HEK293 (cell line): ENCODE measurements around the gene OSBPL1A.

ENCODE experiments used
- IKZF3 ChIP-seq: fragments of 450-650 bp; IDR thresholded peaks from 2 replicates; pipeline ENCODE4 v1.5.0; 2018; ENCODE audit warnings: missing biosample characterization, mild to moderate bottlenecking, missing genetic modification characterization, moderate library complexity
- INSM2 ChIP-seq: fragments of 450-650 bp; formaldehyde crosslinking; IDR thresholded peaks from 2 replicates; pipeline ENCODE4 v1.5.1; 2016; ENCODE audit warnings: missing biosample characterization, missing genetic modification characterization
- KLF7 ChIP-seq: fragments of 450-650 bp; formaldehyde crosslinking; IDR thresholded peaks from 2 replicates; pipeline ENCODE4 v1.5.1; 2016; ENCODE audit warnings: missing biosample characterization, missing genetic modification characterization, borderline replicate concordance
- KLF9 ChIP-seq: fragments of 450-650 bp; formaldehyde crosslinking; IDR thresholded peaks from 2 replicates; pipeline ENCODE4 v1.5.1; 2016; ENCODE audit warnings: missing biosample characterization, missing genetic modification characterization, low read depth
- SETDB1 ChIP-seq: IDR thresholded peaks from one replicate; pipeline ENCODE4 v1.6.1; 2017; ENCODE audit warnings: mild to moderate bottlenecking, low read length, moderate library complexity, mixed read lengths; ENCODE audit not compliant: insufficient read length
- SP7 ChIP-seq: fragments of 450-650 bp; formaldehyde crosslinking; IDR thresholded peaks from 2 replicates; pipeline ENCODE4 v1.5.1; 2016; ENCODE audit warnings: missing biosample characterization, missing genetic modification characterization
- TCF7L2 ChIP-seq: IDR thresholded peaks from 2 replicates; pipeline ENCODE4 v1.6.1; 2011; ENCODE audit warnings: low read depth, mild to moderate bottlenecking, inconsistent platforms, low read length, moderate library complexity, borderline replicate concordance
- TRIM28 ChIP-seq: IDR thresholded peaks from 2 replicates; pipeline ENCODE4 v1.6.1; 2011; ENCODE audit warnings: low read length, control low read depth, borderline replicate concordance
- ZBTB10 ChIP-seq: fragments of 450-650 bp; formaldehyde crosslinking; IDR thresholded peaks from 2 replicates; pipeline ENCODE4 v1.5.1; 2016; ENCODE audit warnings: missing biosample characterization, missing genetic modification characterization
- ZBTB11 ChIP-seq: fragments of 450-650 bp; formaldehyde crosslinking; conservative IDR thresholded peaks from 2 replicates; pipeline ENCODE4 v1.5.1; 2016; ENCODE audit warnings: low read depth, missing biosample characterization, missing genetic modification characterization
- ZBTB17 ChIP-seq: fragments of 450-650 bp; formaldehyde crosslinking; IDR thresholded peaks from 2 replicates; pipeline ENCODE4 v1.5.1; 2016; ENCODE audit warnings: missing biosample characterization, missing genetic modification characterization
- ZFP3 ChIP-seq: fragments of 450-650 bp; formaldehyde crosslinking; IDR thresholded peaks from 2 replicates; pipeline ENCODE4 v1.5.1; 2016; ENCODE audit warnings: low read depth, missing biosample characterization, missing genetic modification characterization
- ZNF184 ChIP-seq: fragments of 450-650 bp; IDR thresholded peaks from 2 replicates; pipeline ENCODE4 v1.5.1; 2018; ENCODE audit warnings: missing biosample characterization, mild to moderate bottlenecking, missing genetic modification characterization
- ZNF211 ChIP-seq: fragments of 450-650 bp; formaldehyde crosslinking; IDR thresholded peaks from 2 replicates; pipeline ENCODE4 v1.5.1; 2016; ENCODE audit warnings: low read depth, missing biosample characterization, missing genetic modification characterization
- ZNF23 ChIP-seq: fragments of 450-650 bp; formaldehyde crosslinking; IDR thresholded peaks from 2 replicates; pipeline ENCODE4 v1.5.1; 2016; ENCODE audit warnings: missing biosample characterization, missing genetic modification characterization, borderline replicate concordance
- ZNF248 ChIP-seq: fragments of 450-650 bp; formaldehyde crosslinking; IDR thresholded peaks from 2 replicates; pipeline ENCODE4 v1.5.1; 2017; ENCODE audit warnings: missing biosample characterization, missing genetic modification characterization
- ZNF354C ChIP-seq: fragments of 450-650 bp; formaldehyde crosslinking; IDR thresholded peaks from 2 replicates; pipeline ENCODE4 v1.5.1; 2016; ENCODE audit warnings: missing biosample characterization, missing genetic modification characterization, low read depth, borderline replicate concordance
- ZNF366 ChIP-seq: fragments of 450-650 bp; formaldehyde crosslinking; conservative IDR thresholded peaks from 2 replicates; pipeline ENCODE4 v1.5.1; 2016; ENCODE audit warnings: missing biosample characterization, missing genetic modification characterization
- ZNF501 ChIP-seq: fragments of 450-650 bp; formaldehyde crosslinking; IDR thresholded peaks from 2 replicates; pipeline ENCODE4 v1.5.1; 2016; ENCODE audit warnings: missing biosample characterization, missing genetic modification characterization
- ZNF548 ChIP-seq: fragments of 450-650 bp; formaldehyde crosslinking; IDR thresholded peaks from 2 replicates; pipeline ENCODE4 v1.5.1; 2016; ENCODE audit warnings: missing biosample characterization, missing genetic modification characterization
- ZNF658 ChIP-seq: fragments of 450-650 bp; formaldehyde crosslinking; IDR thresholded peaks from 2 replicates; pipeline ENCODE4; 2016; ENCODE audit warnings: missing biosample characterization, missing genetic modification characterization
- ZNF677 ChIP-seq: fragments of 450-650 bp; IDR thresholded peaks from 2 replicates; pipeline ENCODE4 v1.5.0; 2018; ENCODE audit warnings: missing biosample characterization, mild to moderate bottlenecking, missing genetic modification characterization, moderate library complexity
- ZNF837 ChIP-seq: fragments of 450-650 bp; formaldehyde crosslinking; IDR thresholded peaks from 2 replicates; pipeline ENCODE4 v1.5.1; 2016; ENCODE audit warnings: missing biosample characterization, missing genetic modification characterization
- TF ChIP-seq, protein P1 (sequence below): fragments of 450-650 bp; formaldehyde crosslinking; IDR thresholded peaks from 2 replicates; pipeline ENCODE4 v1.5.1; 2017; ENCODE audit warnings: missing biosample characterization, mild to moderate bottlenecking, missing genetic modification characterization, moderate library complexity
- TF ChIP-seq, protein P2 (sequence below): fragments of 450-650 bp; formaldehyde crosslinking; IDR thresholded peaks from 2 replicates; pipeline ENCODE4 v1.5.1; 2017; ENCODE audit warnings: missing biosample characterization, missing genetic modification characterization
- TF ChIP-seq, protein P3 (sequence below): fragments of 450-650 bp; formaldehyde crosslinking; IDR thresholded peaks from 2 replicates; pipeline ENCODE4 v1.5.1; 2016; ENCODE audit warnings: missing biosample characterization, missing genetic modification characterization

The OSBPL1A gene

DNA sequence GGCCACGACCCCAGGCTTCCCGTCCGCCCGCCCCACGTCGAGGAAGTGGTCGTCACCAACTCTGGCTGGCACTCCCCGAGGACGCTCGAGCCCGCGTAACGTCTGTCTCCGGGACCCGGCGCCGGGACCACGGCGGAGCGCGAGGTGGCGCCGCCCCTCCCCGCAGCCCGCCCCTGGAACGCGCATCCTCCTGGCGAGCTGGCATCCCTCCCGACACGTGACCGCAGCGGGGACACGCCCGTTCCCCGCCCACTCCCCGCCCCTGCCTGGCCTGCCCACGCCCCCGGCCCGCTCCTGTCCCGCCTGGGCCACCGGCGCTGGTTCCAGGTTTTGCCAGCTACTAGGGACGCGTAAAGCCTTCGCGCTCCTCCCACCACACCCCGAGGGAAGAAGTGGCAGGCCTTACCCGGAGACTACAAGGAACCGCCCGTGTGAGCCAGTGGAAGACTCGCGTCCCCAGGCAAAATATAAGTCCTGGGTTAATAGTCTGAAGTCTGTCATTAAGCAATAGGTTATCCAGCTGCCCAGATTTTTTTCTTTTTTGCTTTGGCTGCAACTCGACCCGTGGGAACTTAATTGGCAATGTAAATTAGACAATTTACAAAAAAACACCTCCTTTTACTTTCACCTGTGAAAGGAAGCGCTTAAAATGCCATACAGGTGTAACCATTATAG is at the start of gene OSBPL1A (continued):
- TF ChIP-seq ZBTB11 (tag by site-specific recombination): peak; percentile 7; the same call in 1 of the 2 replicates
- TF ChIP-seq ZNF23 (tag by site-specific recombination): no peak
- TF ChIP-seq ZNF501 (tag by site-specific recombination): peak; percentile 75; the same call in 1 of the 2 replicates
- no peak for TF ChIP-seq ZNF354C (tag by site-specific recombination)
- TF ChIP-seq SP7: peak; percentile 63; the same call in 1 of the 2 replicates
- 0 out of 2 replicates have a peak, but pooled peaks have one; percentile 5 for TF ChIP-seq ZBTB17 (tag by site-specific recombination)
- no peak for TF ChIP-seq SETDB1
- TF ChIP-seq ZNF248 (tag by site-specific recombination): no peak
- TF ChIP-seq ZNF211 (tag by site-specific recombination): no peak
- no peak for TF ChIP-seq ZNF184 (tag by site-specific recombination)
- no peak for TF ChIP-seq ZNF677 (tag by site-specific recombination)
- peak; percentile 99 for TF ChIP-seq KLF9 (tag by site-specific recombination)
- no peak for TF ChIP-seq ZNF366 (tag by site-specific recombination)
- TF ChIP-seq, protein P1, sequence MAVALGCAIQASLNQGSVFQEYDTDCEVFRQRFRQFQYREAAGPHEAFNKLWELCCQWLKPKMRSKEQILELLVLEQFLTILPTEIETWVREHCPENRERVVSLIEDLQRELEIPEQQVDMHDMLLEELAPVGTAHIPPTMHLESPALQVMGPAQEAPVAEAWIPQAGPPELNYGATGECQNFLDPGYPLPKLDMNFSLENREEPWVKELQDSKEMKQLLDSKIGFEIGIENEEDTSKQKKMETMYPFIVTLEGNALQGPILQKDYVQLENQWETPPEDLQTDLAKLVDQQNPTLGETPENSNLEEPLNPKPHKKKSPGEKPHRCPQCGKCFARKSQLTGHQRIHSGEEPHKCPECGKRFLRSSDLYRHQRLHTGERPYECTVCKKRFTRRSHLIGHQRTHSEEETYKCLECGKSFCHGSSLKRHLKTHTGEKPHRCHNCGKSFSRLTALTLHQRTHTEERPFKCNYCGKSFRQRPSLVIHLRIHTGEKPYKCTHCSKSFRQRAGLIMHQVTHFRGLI (tag by site-specific recombination): no peak
- no peak for TF ChIP-seq ZNF658 (tag by site-specific recombination)
- 0 out of 2 replicates have a peak, but pooled peaks have one; percentile 16 for TF ChIP-seq INSM2 (tag by site-specific recombination)
- TF ChIP-seq ZNF837 (tag by site-specific recombination): no peak
- no peak for TF ChIP-seq TCF7L2
- no peak for TF ChIP-seq ZBTB10 (tag by site-specific recombination)
- no peak for TF ChIP-seq ZFP3 (tag by site-specific recombination)
- peak; percentile 70; the same call in 1 of the 2 replicates for TF ChIP-seq KLF7 (tag by site-specific recombination)
- peak; percentile 68 for TF ChIP-seq IKZF3 (tag by site-specific recombination)
- TF ChIP-seq, protein P2, sequence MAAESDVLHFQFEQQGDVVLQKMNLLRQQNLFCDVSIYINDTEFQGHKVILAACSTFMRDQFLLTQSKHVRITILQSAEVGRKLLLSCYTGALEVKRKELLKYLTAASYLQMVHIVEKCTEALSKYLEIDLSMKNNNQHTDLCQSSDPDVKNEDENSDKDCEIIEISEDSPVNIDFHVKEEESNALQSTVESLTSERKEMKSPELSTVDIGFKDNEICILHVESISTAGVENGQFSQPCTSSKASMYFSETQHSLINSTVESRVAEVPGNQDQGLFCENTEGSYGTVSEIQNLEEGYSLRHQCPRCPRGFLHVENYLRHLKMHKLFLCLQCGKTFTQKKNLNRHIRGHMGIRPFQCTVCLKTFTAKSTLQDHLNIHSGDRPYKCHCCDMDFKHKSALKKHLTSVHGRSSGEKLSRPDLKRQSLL (tag by site-specific recombination): no peak; the same call in 1 of the 2 replicates
- TF ChIP-seq ZNF548 (tag by site-specific recombination): no peak
- TF ChIP-seq, protein P3, sequence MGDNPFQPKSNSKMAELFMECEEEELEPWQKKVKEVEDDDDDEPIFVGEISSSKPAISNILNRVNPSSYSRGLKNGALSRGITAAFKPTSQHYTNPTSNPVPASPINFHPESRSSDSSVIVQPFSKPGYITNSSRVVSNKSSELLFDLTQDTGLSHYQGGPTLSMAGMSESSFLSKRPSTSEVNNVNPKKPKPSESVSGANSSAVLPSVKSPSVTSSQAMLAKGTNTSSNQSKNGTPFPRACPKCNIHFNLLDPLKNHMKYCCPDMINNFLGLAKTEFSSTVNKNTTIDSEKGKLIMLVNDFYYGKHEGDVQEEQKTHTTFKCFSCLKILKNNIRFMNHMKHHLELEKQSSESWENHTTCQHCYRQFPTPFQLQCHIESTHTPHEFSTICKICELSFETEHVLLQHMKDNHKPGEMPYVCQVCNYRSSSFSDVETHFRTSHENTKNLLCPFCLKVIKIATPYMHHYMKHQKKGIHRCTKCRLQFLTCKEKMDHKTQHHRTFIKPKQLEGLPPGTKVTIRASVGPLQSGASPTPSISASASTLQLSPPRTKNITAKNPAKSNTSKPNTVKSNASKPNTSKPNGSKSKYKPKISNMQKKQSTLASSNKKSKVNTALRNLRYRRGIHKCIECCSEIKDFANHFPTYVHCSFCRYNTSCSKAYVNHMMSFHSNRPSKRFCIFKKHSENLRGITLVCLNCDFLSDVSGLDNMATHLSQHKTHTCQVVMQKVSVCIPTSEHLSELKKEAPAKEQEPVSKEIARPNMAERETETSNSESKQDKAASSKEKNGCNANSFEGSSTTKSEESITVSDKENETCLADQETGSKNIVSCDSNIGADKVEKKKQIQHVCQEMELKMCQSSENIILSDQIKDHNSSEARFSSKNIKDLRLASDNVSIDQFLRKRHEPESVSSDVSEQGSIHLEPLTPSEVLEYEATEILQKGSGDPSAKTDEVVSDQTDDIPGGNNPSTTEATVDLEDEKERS (tag by site-specific recombination): no peak
- TF ChIP-seq TRIM28: no peak
